HEK293T (cell line): Measurements from ENCODE around the gene PCDHB9.
"Not testable (repeated sequence)": the region's sequence is repeated elsewhere in the genome, so short reads cannot be mapped to it uniquely, and the experiment has no call there.

Source experiments
- CTCF ChIA-PET: fragments of 350-600 bp; formaldehyde crosslinking; extraction: SDS; loops from one replicate; lab custom pipeline; 2021; ENCODE audit warnings: antibody characterized with exemption, inconsistent platforms; lab: Yijun Ruan, JAX
- POLR2A ChIA-PET: fragments of 350-600 bp; formaldehyde crosslinking; extraction: SDS; loops from one replicate; lab custom pipeline; 2020; ENCODE audit warnings: antibody characterized with exemption, inconsistent platforms; lab: Yijun Ruan, JAX
- DNase-seq: peaks from one replicate; pipeline ENCODE4 v3.0.0; 2012; ENCODE audit warnings: mixed read lengths; ENCODE audit errors: extremely low spot score
- ARNT ChIP-seq: fragments of 450-650 bp; IDR thresholded peaks from 2 replicates; pipeline ENCODE4 v1.6.1; 2017; ENCODE audit warnings: mild to moderate bottlenecking
- BHLHE40 ChIP-seq: fragments of 450-650 bp; IDR thresholded peaks from 2 replicates; pipeline ENCODE4 v1.6.1; 2016; ENCODE audit warnings: mild to moderate bottlenecking, moderate library complexity, borderline replicate concordance
- CTBP1 ChIP-seq: fragments of 450-650 bp; IDR thresholded peaks from 2 replicates; pipeline ENCODE4 v1.6.1; 2016; ENCODE audit warnings: borderline replicate concordance
- ELF4 ChIP-seq: fragments of 450-650 bp; IDR thresholded peaks from 2 replicates; pipeline ENCODE4 v1.6.1; 2017; ENCODE audit warnings: antibody characterized with exemption
- FOXA1 ChIP-seq: fragments of 450-650 bp; IDR thresholded peaks from 2 replicates; pipeline ENCODE4 v1.6.1; 2016; ENCODE audit warnings: mild to moderate bottlenecking
- FOXK2 ChIP-seq: fragments of 450-650 bp; IDR thresholded peaks from 2 replicates; pipeline ENCODE4 v1.6.1; 2016; ENCODE audit warnings: mild to moderate bottlenecking
- FOXM1 ChIP-seq: fragments of 450-650 bp; IDR thresholded peaks from 2 replicates; pipeline ENCODE4 v1.6.1; 2017; ENCODE audit warnings: mild to moderate bottlenecking, borderline replicate concordance
- HDGF ChIP-seq: fragments of 450-650 bp; IDR thresholded peaks from 2 replicates; pipeline ENCODE4 v1.6.1; 2017; ENCODE audit warnings: antibody characterized with exemption, borderline replicate concordance
- L3MBTL2 ChIP-seq: fragments of 450-650 bp; conservative IDR thresholded peaks from 2 replicates; pipeline ENCODE4 v1.6.1; 2016; ENCODE audit warnings: mild to moderate bottlenecking
- LEF1 ChIP-seq: fragments of 450-650 bp; IDR thresholded peaks from 2 replicates; pipeline ENCODE4 v1.6.1; 2017; ENCODE audit warnings: mild to moderate bottlenecking, borderline replicate concordance
- NFRKB ChIP-seq: fragments of 450-650 bp; IDR thresholded peaks from 2 replicates; pipeline ENCODE4 v1.6.1; 2016; ENCODE audit warnings: mild to moderate bottlenecking, moderate library complexity
- SP1 ChIP-seq: fragments of 450-650 bp; IDR thresholded peaks from 2 replicates; pipeline ENCODE4 v1.6.1; 2017
- SUZ12 ChIP-seq: fragments of 450-650 bp; IDR thresholded peaks from 2 replicates; pipeline ENCODE4 v1.6.1; 2016; ENCODE audit warnings: mild to moderate bottlenecking
- TARDBP ChIP-seq: fragments of 450-650 bp; IDR thresholded peaks from 2 replicates; pipeline ENCODE4 v1.6.1; 2016
- ZNF384 ChIP-seq: fragments of 450-650 bp; IDR thresholded peaks from 2 replicates; pipeline ENCODE4 v1.6.1; 2016
- TF ChIP-seq, protein P1 (sequence below): fragments of 450-650 bp; IDR thresholded peaks from 2 replicates; pipeline ENCODE4 v1.6.1; 2016

PCDHB9 gene

DNA sequence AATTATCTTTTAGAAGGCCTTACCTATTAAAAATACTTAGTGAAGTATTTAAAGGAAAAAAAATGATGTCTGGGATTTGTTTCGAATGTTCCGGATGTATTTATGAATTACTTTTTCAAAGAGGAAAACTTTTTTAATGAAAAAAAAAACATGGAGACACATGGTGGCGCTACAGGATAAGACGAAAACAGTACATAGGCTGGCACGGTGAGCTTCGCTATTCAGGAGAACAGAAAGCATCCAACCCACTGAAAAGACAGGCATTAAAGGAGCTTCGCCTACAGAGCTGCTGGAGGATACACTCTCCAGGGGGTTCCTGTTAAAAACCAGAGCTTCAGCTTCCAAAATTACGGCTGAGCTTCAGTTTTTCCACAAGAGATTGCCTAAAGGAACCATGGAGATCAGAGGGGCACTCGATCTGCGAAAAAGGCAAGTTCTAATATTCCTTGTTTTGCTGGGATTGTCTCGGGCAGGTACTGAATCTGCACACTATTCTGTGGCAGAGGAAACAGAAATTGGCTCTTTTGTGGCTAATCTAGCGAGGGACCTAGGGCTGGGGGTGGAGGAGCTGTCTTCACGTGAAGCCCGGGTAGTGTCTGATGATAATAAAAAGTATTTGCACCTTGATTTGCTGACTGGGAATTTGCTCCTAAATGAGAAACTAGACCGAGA, 36.3 kb downstream of the PCDHB9 start, which contains the start of gene PCDHB14:
PCDHB14 (plus strand) TSS at position 232 of the 672 bp plus-strand sequence; CDS start at position 395, 163 bp downstream.
- TF ChIP-seq NFRKB (no peak), TARDBP (no peak), FOXK2 (no peak), LEF1 (no peak), ELF4 (no peak), L3MBTL2 (no peak), FOXA1 (no peak), SUZ12 (no peak), ZNF384 (no peak), HDGF (no peak), SP1 (no peak), BHLHE40 (no peak), CTBP1 (no peak), ARNT (no peak), FOXM1 (no peak)
- TF ChIP-seq, protein P1, sequence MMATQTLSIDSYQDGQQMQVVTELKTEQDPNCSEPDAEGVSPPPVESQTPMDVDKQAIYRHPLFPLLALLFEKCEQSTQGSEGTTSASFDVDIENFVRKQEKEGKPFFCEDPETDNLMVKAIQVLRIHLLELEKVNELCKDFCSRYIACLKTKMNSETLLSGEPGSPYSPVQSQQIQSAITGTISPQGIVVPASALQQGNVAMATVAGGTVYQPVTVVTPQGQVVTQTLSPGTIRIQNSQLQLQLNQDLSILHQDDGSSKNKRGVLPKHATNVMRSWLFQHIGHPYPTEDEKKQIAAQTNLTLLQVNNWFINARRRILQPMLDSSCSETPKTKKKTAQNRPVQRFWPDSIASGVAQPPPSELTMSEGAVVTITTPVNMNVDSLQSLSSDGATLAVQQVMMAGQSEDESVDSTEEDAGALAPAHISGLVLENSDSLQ, result no peak
- ChIA-PET POLR2A (interaction anchor here (0.8 kb wide), 1 partner anchor 341 kb away, joined by 3 read pairs; no protein-coding TSS in a partner anchor), CTCF (interaction anchor here (0.6 to 2.6 kb wide), 18 partner anchors 11 to 440 kb away, joined by 3 to 23 read pairs (median 4); partner anchors contain the start of genes PCDHB10, PCDHB11, PCDHB15 and PCDHGA11)
- DNase-seq, result peak; percentile 46

GRCh38 chr5:141224844-141225243, 37.9 kb downstream of the PCDHB9 start:
- POLR2A ChIA-PET, CTCF ChIA-PET: not testable (repeated sequence)

DNA sequence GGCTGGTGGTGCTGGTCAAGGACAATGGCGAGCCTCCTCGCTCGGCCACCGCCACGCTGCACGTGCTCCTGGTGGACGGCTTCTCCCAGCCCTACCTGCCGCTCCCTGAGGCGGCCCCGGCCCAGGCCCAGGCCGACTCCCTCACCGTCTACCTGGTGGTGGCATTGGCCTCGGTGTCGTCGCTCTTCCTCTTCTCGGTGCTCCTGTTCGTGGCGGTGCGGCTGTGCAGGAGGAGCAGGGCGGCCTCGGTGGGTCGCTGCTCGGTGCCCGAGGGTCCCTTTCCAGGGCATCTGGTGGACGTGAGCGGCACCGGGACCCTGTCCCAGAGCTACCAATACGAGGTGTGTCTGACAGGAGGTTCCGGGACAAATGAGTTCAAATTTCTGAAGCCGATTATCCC, 38.5 kb downstream of the PCDHB9 start:
- CTCF ChIA-PET, POLR2A ChIA-PET, DNase-seq: not testable (repeated sequence)

More at GRCh38 chr5:141224844-141225243, 37.9 kb downstream of the PCDHB9 start:
- not testable (repeated sequence) for DNase-seq

DNA sequence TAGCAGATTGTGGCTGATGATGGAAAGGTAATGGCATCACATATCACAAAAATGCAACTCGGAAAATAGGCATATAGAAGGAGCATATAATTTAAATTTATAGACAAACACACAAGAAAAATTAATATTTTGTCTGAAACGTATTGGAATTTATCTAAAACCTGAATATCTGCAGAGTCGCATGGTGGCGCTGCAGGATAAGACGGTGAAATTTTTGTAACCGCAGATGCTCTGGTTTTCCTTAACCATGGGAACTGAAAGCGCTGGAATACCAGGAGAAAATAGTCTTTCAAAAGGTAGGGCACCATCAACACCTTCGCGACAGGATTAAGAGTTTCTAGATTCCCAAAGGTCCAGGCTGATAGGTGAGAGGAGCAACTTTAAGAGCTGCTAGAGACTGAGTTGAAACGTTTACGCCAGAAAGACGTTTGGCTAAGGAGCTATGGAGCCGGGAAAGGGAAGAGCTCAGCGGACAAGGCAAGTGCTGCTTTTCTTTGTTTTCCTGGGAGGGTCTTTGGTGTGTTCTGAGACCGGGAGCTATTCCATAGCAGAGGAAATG, 47.2 kb downstream of the PCDHB9 start:
- no peak for TF ChIP-seq ELF4
- no peak for TF ChIP-seq L3MBTL2
- TF ChIP-seq FOXA1, result no peak
- TF ChIP-seq HDGF, result no peak
- TF ChIP-seq LEF1, result no peak
- TF ChIP-seq, protein P1, result no peak
- DNase-seq, result no peak
- CTCF ChIA-PET, result interaction anchor here (0.6 to 1.7 kb wide), 17 partner anchors 11 to 1397 kb away, joined by 3 to 8 read pairs (median 4); partner anchors contain the start of genes PCDHB10, PCDHB14, PCDHB15 and PCDHB16
- POLR2A ChIA-PET, result no interaction called here

GRCh38 chr5:141235922-141236321, 49.0 kb downstream of the PCDHB9 start:
- CTCF ChIA-PET, POLR2A ChIA-PET, DNase-seq: not testable (repeated sequence)

GRCh38 chr5:141236516-141237313, 49.8 kb downstream of the PCDHB9 start:
- DNase-seq, result no peak
- POLR2A ChIA-PET, result no interaction called here
- no peak for TF ChIP-seq ZNF384
- CTCF ChIA-PET, result no interaction called here
